Pancreas (tissue), 10 donors: ENCODE data around the gene ANKS1B. TPM values are rescaled to one million over a fixed set of nuclear protein-coding genes. Genes with fewer than 3 reads are reported as not detected.
A peak's percentile ranks its signal among the peaks of the same experiment; 100 is the strongest.

Source experiments
- ATAC-seq, 4 donors: fragments of 200-7000 bp; cut with Tn5 transposase; one replicate each; pipeline versions ENCODE4 v1.8.0 to v1.9.1; 2020; ENCODE audit warnings: mild to moderate bottlenecking in 4 of 4, moderate library complexity in 4 of 4
- DNase-seq, 6 donors: peaks; one replicate each; pipeline ENCODE4 v3.0.0-alpha.2; 2020
- FAIRE-seq: peaks from 2 replicates; lab custom pipeline; 2012; peaks lifted over from hg19 to GRCh38; lab: Jason Lieb, UNC
- H3K27ac ChIP-seq, 4 donors: fragments of 200-600 bp; sonication (generic); 1 replicate in 3 of 4; 2 replicates in 1 of 4; pipeline versions ENCODE4 v1.5.0 to v1.8.0; 2020
- H3K27me3 ChIP-seq, 4 donors: fragments of 200-600 bp; one replicate each; pipeline ENCODE4 v1.8.0; 2021
- H3K36me3 ChIP-seq, 3 donors: fragments of 200-600 bp; sonication (generic) in 1 of 3; one replicate each; pipeline versions ENCODE4 v1.5.0 to v1.8.0; 2020 to 2021
- H3K4me1 ChIP-seq, 3 donors: fragments of 200-600 bp; one replicate each; pipeline ENCODE4 v1.8.0; 2021
- H3K4me3 ChIP-seq, 4 donors: fragments of 200-600 bp; sonication (generic) in 2 of 4; one replicate each; pipeline versions ENCODE4 v1.5.0 to v1.8.0; 2020 to 2021
- H3K9me3 ChIP-seq, 4 donors: fragments of 200-600 bp; one replicate each; pipeline ENCODE4 v1.8.0; 2021
- WGBS, 2 donors: extraction: QIAGEN DNeasy Blood & Tissue Kit; methylation state at CpG; one replicate each; pipeline ENCODE4 v1.1.7; 2013; 5-methylcytosine and 5-hydroxymethylcytosine counted together
- intact Hi-C, 3 donors: fragments of 100-400 bp; cut with DNase I; formaldehyde crosslinking; loops; one replicate each; pipeline versions ENCODE4 v1.11.1 to v1.14.2; 2022
- polyA plus RNA-seq, 2 donors: library from polyadenylated mRNA; stranded (reverse); fragments of 200-250 nt; gene quantifications; one replicate each; pipeline ENCODE4 v1.2.3, GENCODE V29; 2013
- total RNA-seq, 6 donors: library from RNA; stranded (reverse); fragmentation: NEBNext Ultra II Directional in 4 of 6; extraction: Animal tissue kit (Norgen Biotek cat#: 25700) in 4 of 6; gene quantifications; one replicate each; pipeline versions ENCODE4 v1.2.1 to v1.2.4, GENCODE V29; 2021 to 2023
- TF ChIP-seq, protein P1 (sequence below), 4 donors: fragments of 200-600 bp; sonication (generic) in 3 of 4; IDR thresholded peaks; one replicate each; pipeline versions ENCODE4 v1.5.0 to v1.8.0; 2021; ENCODE audit warnings: antibody characterized with exemption in 4 of 4
- donor health status: healthy with polysubstance abuse.
- donor health status: DM: no; HTN: no; CAD: no; lungs with moderate emphysema.
- donor health status: DM: no; HTN: no; CAD: no.
- donor health status: control.
- donor health status: control.
- donor health status: Bipolar disorder and iron deficiency.
- donor health status: DM: yes; HTN: yes; CAD: no.
- donor health status: DM: no; HTN: no; CAD: no.
- donor health status: DM: no; HTN: no; CAD: no.
- donor health status: DM: yes; HTN: yes; CAD: no.

Gene ANKS1B
- total and polyA plus RNA-seq, 8 donors, result 0.49 to 3.2 (median 1.9) TPM

DNA sequence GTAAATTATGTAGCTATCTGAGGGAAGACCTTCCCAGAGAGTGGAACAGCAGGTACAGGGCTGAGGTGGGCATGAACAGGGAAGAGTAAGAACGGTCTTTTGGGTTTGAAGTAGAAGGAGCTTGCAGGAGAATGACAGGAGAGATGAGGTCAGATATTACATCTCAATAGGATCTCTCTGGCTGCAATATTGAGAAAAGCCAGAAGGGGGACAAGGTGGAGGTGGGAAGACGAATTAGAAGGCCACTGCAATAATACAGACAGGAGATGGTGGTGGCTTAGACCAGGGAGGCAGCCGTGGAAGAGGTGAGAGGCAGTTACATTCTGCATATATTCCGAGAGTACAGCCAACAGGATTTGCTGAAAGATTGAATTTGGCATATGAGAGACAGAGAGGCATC lies 1029.5 kb downstream of the ANKS1B start:
- H3K27me3 ChIP-seq, result no peaks in the 10 kb centered on the region
- ATAC-seq (peak in 3 of 4 donors; percentile 46 to 76 (median 66)), DNase-seq (peak in 1 of 6 donors; percentile 16), FAIRE-seq (no peak)
- whole genome bisulfite sequencing, 2 donors, result 37 to 43% methylated on average over 4 of the region's 4 CpGs
- H3K4me1 ChIP-seq, result no peaks in the 10 kb centered on the region
- intact Hi-C loops, result no loop called here
- H3K9me3 ChIP-seq, result no peaks in the 10 kb centered on the region
- no peak overlapping the region for H3K27ac ChIP-seq
- no peak overlapping the region for H3K4me3 ChIP-seq
- H3K36me3 ChIP-seq, result no peaks in the 10 kb centered on the region
- TF ChIP-seq, protein P1, sequence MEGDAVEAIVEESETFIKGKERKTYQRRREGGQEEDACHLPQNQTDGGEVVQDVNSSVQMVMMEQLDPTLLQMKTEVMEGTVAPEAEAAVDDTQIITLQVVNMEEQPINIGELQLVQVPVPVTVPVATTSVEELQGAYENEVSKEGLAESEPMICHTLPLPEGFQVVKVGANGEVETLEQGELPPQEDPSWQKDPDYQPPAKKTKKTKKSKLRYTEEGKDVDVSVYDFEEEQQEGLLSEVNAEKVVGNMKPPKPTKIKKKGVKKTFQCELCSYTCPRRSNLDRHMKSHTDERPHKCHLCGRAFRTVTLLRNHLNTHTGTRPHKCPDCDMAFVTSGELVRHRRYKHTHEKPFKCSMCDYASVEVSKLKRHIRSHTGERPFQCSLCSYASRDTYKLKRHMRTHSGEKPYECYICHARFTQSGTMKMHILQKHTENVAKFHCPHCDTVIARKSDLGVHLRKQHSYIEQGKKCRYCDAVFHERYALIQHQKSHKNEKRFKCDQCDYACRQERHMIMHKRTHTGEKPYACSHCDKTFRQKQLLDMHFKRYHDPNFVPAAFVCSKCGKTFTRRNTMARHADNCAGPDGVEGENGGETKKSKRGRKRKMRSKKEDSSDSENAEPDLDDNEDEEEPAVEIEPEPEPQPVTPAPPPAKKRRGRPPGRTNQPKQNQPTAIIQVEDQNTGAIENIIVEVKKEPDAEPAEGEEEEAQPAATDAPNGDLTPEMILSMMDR (IDR thresholded peaks at IDR 0.05), result no peak

DNA sequence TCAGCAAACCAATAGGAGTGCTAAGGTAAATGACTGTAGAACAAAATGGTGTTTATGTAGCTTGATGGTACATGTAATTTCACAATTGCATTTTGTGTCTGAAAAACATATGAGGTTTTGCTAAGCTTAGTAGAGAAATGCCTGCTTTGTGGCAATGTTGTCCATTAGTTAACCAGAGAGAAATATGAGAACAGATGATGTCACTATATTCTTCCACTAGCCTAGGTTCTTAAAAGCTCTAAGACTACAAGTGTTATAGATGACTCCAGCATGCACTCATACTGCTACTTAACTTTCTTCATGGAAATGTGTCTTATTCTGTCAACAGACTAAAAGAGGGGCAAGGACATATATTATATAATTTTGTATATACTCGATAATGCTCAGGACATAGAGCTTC lies 1030.2 kb downstream of the ANKS1B start:
- intact Hi-C loops, result no loop called here
- 70 to 90% methylated on average over 1 of the region's 1 CpG for WGBS, 2 donors
- Histone ChIP-seq H3K4me1 (no peaks in the 10 kb centered on the region), H3K9me3 (no peaks in the 10 kb centered on the region), H3K36me3 (no peaks in the 10 kb centered on the region), H3K27me3 (no peaks in the 10 kb centered on the region), H3K27ac (no peak overlapping the region), H3K4me3 (no peak overlapping the region)
- FAIRE-seq (no peak), ATAC-seq (no peak), DNase-seq (no peak)
- TF ChIP-seq, protein P1 (IDR thresholded peaks at IDR 0.05), result no peak

DNA sequence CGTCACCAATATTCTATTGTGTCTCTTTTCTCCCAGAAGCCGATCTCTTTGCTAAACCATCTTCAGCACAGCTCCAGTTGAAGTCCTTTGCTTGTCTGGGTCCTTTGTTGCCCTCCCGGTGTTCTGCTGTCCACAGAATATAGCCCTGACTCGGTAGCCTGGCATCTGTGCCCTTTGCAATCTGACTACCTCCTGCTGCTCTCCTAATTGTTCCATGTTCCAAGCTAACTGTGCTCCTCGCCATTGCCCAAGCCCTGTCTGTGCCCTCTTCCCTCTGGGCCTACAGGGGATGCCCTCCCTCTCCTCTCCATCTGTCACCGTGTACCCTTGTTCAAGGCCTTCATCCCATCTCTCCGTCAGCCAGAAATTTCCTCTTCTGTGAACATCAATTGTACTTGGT lies 1033.3 kb downstream of the ANKS1B start:
- FAIRE-seq (no peak), DNase-seq (no peak), ATAC-seq (no peak)
- TF ChIP-seq, protein P1 (IDR thresholded peaks at IDR 0.05), result no peak
- no peak overlapping the region for H3K27ac ChIP-seq
- H3K9me3 ChIP-seq, result no peaks in the 10 kb centered on the region
- H3K4me3 ChIP-seq, result no peak overlapping the region
- 81 to 84% methylated on average over 7 of the region's 7 CpGs for WGBS, 2 donors
- H3K27me3 ChIP-seq, result no peaks in the 10 kb centered on the region
- H3K36me3 ChIP-seq, result no peaks in the 10 kb centered on the region
- H3K4me1 ChIP-seq, result no peaks in the 10 kb centered on the region
- intact Hi-C loops, result no loop called here

DNA sequence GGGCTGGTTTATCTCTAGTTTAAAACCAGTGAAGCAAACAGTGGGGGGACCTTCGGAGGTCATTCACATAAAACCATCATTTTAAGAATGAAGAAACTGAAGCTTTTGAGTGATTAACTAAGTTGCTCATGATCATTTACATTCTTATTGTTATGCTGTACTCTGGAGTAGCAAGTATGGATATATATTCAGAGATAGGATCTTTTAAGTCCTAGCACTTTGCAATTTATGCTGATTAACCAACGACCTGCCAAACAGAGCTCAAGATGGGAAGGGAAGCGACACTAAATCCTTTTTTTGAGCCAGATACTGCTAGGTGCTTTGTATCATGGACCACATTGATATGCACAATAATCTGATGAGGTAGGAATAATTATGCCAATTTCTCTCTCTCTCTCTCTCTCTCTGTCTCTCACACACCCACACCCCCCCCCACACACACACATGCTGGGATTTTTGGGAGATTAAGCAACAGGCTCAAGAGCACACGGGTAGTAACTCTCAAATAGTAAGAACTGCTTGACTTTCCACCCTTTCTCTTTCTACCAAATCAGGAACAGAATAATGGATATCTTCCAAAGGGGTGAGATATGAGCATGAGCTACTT lies 1036.3 kb downstream of the ANKS1B start:
- no peak for DNase-seq
- no peaks in the 10 kb centered on the region for H3K36me3 ChIP-seq
- no peak for FAIRE-seq
- TF ChIP-seq, protein P1 (IDR thresholded peaks at IDR 0.05), result no peak
- no peak overlapping the region for H3K4me3 ChIP-seq
- H3K4me1 ChIP-seq, result no peaks in the 10 kb centered on the region
- no peak overlapping the region for H3K27ac ChIP-seq
- no peaks in the 10 kb centered on the region for H3K9me3 ChIP-seq
- ATAC-seq, result no peak
- H3K27me3 ChIP-seq, result no peaks in the 10 kb centered on the region
- 50 to 60% methylated on average over 4 of the region's 4 CpGs for WGBS, 2 donors
- intact Hi-C loops, result no loop called here

- no peak for ATAC-seq
- WGBS, 2 donors, result 65% methylated on average over 4 of the region's 4 CpGs
Measured at GRCh38 chr12:98945864-98946263, 1038.9 kb downstream of the ANKS1B start.

More at GRCh38 chr12:98945864-98946263, 1038.9 kb downstream of the ANKS1B start:
- H3K4me3 ChIP-seq, result no peak overlapping the region
- DNase-seq, result no peak
- no peak for FAIRE-seq
- no peaks in the 10 kb centered on the region for H3K4me1 ChIP-seq
- TF ChIP-seq, protein P1 (IDR thresholded peaks at IDR 0.05), result no peak
- intact Hi-C loops, result no loop called here
- H3K27me3 ChIP-seq, result no peaks in the 10 kb centered on the region
- no peaks in the 10 kb centered on the region for H3K36me3 ChIP-seq
- H3K9me3 ChIP-seq, result no peaks in the 10 kb centered on the region
- no peak overlapping the region for H3K27ac ChIP-seq
